Neural progenitor cell (in vitro differentiated cells): ENCODE data around the gene SHFL. TPM values are rescaled to one million over a fixed set of nuclear protein-coding genes. Genes with fewer than 3 reads are reported as not detected.

Experiments
- DNase-seq: peaks from one replicate; pipeline ENCODE4 v3.0.0-alpha.2; 2016; ENCODE audit warnings: low spot score
- H2AFZ ChIP-seq: fragments of 200-600 bp; sonication (generic); replicated peaks from 2 replicates; pipeline ENCODE4 v1.6.1; 2016; ENCODE audit warnings: antibody characterized with exemption
- H3F3A ChIP-seq: fragments of 200-600 bp; sonication (generic); 2 replicates; pipeline ENCODE4 v1.6.1; 2016; ENCODE audit warnings: antibody characterized with exemption, low read depth
- H3K27ac ChIP-seq: fragments of 200-600 bp; sonication (generic); 2 replicates; pipeline ENCODE4 v1.5.1; 2016; ENCODE audit warnings: mild to moderate bottlenecking
- H3K27me3 ChIP-seq: fragments of 200-600 bp; sonication (generic); 2 replicates; pipeline ENCODE4 v1.6.1; 2016; ENCODE audit warnings: mild to moderate bottlenecking, moderate library complexity
- H3K36me3 ChIP-seq: fragments of 200-600 bp; sonication (generic); 2 replicates; pipeline ENCODE4 v1.5.1; 2016
- H3K4me1 ChIP-seq: fragments of 200-600 bp; sonication (generic); 2 replicates; pipeline ENCODE4 v1.6.1; 2016; ENCODE audit warnings: mixed run types
- H3K4me2 ChIP-seq: fragments of 200-600 bp; sonication (generic); 2 replicates; pipeline ENCODE4 v1.6.1; 2016
- H3K4me3 ChIP-seq: fragments of 200-600 bp; sonication (generic); 2 replicates; pipeline ENCODE4 v1.5.1; 2016
- H3K79me2 ChIP-seq: fragments of 200-600 bp; sonication (generic); 2 replicates; pipeline ENCODE4 v1.6.1; 2016; ENCODE audit warnings: low read depth
- H3K9ac ChIP-seq: fragments of 200-600 bp; sonication (generic); 2 replicates; pipeline ENCODE4 v1.6.1; 2016
- H3K9me3 ChIP-seq: fragments of 200-600 bp; sonication (generic); 2 replicates; pipeline ENCODE4 v1.5.1; 2016; ENCODE audit warnings: low read depth
- H4K20me1 ChIP-seq: fragments of 200-600 bp; sonication (generic); 2 replicates; pipeline ENCODE4 v1.6.1; 2016; ENCODE audit warnings: low read depth
- H3K27ac Mint-ChIP-seq: 3 replicates; pipeline ENCODE4 v1.8.0; 2021; ENCODE audit warnings: mixed read lengths
- H3K27me3 Mint-ChIP-seq: 2 replicates; pipeline ENCODE4 v1.8.0; 2022; ENCODE audit warnings: low read depth, mild to moderate bottlenecking, inconsistent platforms, moderate library complexity, mixed read lengths; ENCODE audit not compliant: insufficient read depth
- H3K36me3 Mint-ChIP-seq: 3 replicates; pipeline ENCODE4 v1.8.0; 2021; ENCODE audit warnings: mixed read lengths
- H3K4me1 Mint-ChIP-seq: 3 replicates; pipeline ENCODE4 v1.8.0; 2021; ENCODE audit warnings: mixed read lengths
- H3K4me3 Mint-ChIP-seq: 3 replicates; pipeline ENCODE4 v1.8.0; 2021; ENCODE audit warnings: mild to moderate bottlenecking, moderate library complexity, mixed read lengths
- H3K9me3 Mint-ChIP-seq: 3 replicates; pipeline ENCODE4 v1.8.0; 2020; ENCODE audit warnings: mixed read lengths
- EZH2 ChIP-seq: fragments of 200-600 bp; sonication (generic); IDR thresholded peaks from 2 replicates; pipeline ENCODE4 v1.6.1; 2017; ENCODE audit warnings: antibody characterized with exemption, mild to moderate bottlenecking, moderate library complexity
- EZH2phosphoT487 ChIP-seq: fragments of 200-600 bp; sonication (generic); IDR thresholded peaks from 2 replicates; pipeline ENCODE4 v1.6.1; 2017; ENCODE audit warnings: antibody characterized with exemption
- total RNA-seq: library from RNA; depleted of rRNA; stranded (reverse); fragments of >200 nt; gene quantifications from 2 replicates; pipeline ENCODE4 v1.2.3, GENCODE V29; 2015; ENCODE audit warnings: low replicate concordance
- TF ChIP-seq, protein P1 (sequence below): fragments of 200-600 bp; sonication (generic); IDR thresholded peaks from 2 replicates; pipeline ENCODE4 v1.5.1; 2017; ENCODE audit warnings: antibody characterized with exemption, mild to moderate bottlenecking

SHFL gene
- total RNA-seq, 1 donor from 2014 or later = 0.15 TPM

DNA sequence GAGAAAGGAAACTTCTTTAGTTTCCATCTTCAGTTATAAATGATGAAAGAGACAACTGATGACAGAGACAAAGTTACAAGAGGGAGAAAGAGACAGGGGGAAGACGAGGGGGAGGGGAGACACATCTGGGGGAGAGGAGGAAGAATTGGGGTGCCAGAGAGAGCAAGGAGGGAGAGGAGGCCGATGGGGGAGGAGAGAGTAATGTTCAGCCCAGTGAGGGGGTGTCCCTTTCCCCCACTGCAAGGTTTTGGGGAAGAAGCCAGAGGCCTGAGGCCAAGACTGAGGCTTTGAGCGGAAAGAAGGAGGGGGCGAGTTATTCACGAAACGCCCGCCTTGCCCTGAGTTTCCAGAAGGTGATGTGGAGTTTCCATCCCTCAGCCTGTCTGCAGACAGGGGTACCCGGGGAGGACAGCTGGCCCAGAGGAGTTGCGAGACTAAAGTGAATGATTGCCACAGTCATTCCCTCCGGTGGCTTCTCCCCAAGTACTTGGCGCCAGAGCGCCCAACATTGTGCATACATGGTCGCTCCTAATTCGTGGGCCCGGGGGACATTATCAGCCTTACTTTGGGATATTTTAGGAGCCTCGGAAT lies 19.5 kb downstream of the SHFL start:
- H3K9me3 Mint-ChIP-seq = no peaks in the 10 kb centered on the region
- H4K20me1 ChIP-seq = no peaks in the 10 kb centered on the region
- H3K9me3 ChIP-seq = no peaks in the 10 kb centered on the region
- no peak for TF ChIP-seq EZH2
- TF ChIP-seq, protein P1, sequence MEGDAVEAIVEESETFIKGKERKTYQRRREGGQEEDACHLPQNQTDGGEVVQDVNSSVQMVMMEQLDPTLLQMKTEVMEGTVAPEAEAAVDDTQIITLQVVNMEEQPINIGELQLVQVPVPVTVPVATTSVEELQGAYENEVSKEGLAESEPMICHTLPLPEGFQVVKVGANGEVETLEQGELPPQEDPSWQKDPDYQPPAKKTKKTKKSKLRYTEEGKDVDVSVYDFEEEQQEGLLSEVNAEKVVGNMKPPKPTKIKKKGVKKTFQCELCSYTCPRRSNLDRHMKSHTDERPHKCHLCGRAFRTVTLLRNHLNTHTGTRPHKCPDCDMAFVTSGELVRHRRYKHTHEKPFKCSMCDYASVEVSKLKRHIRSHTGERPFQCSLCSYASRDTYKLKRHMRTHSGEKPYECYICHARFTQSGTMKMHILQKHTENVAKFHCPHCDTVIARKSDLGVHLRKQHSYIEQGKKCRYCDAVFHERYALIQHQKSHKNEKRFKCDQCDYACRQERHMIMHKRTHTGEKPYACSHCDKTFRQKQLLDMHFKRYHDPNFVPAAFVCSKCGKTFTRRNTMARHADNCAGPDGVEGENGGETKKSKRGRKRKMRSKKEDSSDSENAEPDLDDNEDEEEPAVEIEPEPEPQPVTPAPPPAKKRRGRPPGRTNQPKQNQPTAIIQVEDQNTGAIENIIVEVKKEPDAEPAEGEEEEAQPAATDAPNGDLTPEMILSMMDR = no peak
- TF ChIP-seq EZH2phosphoT487 = no peak
- H3K27me3 ChIP-seq = no peaks in the 10 kb centered on the region
- no peaks in the 10 kb centered on the region for H3K36me3 ChIP-seq
- H3K27ac ChIP-seq = no peak overlapping the region
- DNase-seq = no peak
- H3K27ac Mint-ChIP-seq = peak overlapping the region; percentile 91
- H2AFZ ChIP-seq = peak overlapping the region; percentile 70
- H3K4me2 ChIP-seq = no peak overlapping the region
- H3K4me1 Mint-ChIP-seq = peaks cover 29% of the 10 kb centered on the region
- peaks cover 7% of the 10 kb centered on the region for H3K4me1 ChIP-seq
- H3K4me3 ChIP-seq = peak overlapping the region; percentile 90
- H3K36me3 Mint-ChIP-seq = peaks cover 14% of the 10 kb centered on the region
- H3K4me3 Mint-ChIP-seq = peak overlapping the region; percentile 88
- no peak overlapping the region for H3K9ac ChIP-seq
- H3K79me2 ChIP-seq = peaks cover 25% of the 10 kb centered on the region
- peaks cover 8% of the 10 kb centered on the region for H3F3A ChIP-seq
- peaks cover 4% of the 10 kb centered on the region for H3K27me3 Mint-ChIP-seq

GRCh38 chr19:10106100-10106936 lies 20.2 kb downstream of the SHFL start, which contains the start of gene PPAN:
PPAN (plus strand) TSS chr19:10106362; CDS start chr19:10106395, 33 bp downstream.
- peaks cover 16% of the 10 kb centered on the region for H3K36me3 Mint-ChIP-seq
- no peak for TF ChIP-seq EZH2phosphoT487
- TF ChIP-seq, protein P1 = no peak
- TF ChIP-seq EZH2 = no peak
- peaks cover 25% of the 10 kb centered on the region for H3K79me2 ChIP-seq
- peak; percentile 100 for DNase-seq
- no peaks in the 10 kb centered on the region for H3K36me3 ChIP-seq
- peaks cover 29% of the 10 kb centered on the region for H3K4me1 Mint-ChIP-seq
- H3K27ac Mint-ChIP-seq = peak within 1 kb of the TSS; percentile 91
- H3K9me3 ChIP-seq = no peaks in the 10 kb centered on the region
- peak within 1 kb of the TSS; percentile 90 for H3K4me3 ChIP-seq
- no peaks in the 10 kb centered on the region for H3K27me3 ChIP-seq
- no peaks in the 10 kb centered on the region for H4K20me1 ChIP-seq
- H3K9ac ChIP-seq = peak within 1 kb of the TSS; percentile 87
- no peaks in the 10 kb centered on the region for H3K9me3 Mint-ChIP-seq
- H3K4me3 Mint-ChIP-seq = peak within 1 kb of the TSS; percentile 88
- peak within 1 kb of the TSS; percentile 70 for H2AFZ ChIP-seq
- peaks cover 4% of the 10 kb centered on the region for H3K27me3 Mint-ChIP-seq
- peak within 1 kb of the TSS; percentile 9 for H3K27ac ChIP-seq
- peaks cover 7% of the 10 kb centered on the region for H3K4me1 ChIP-seq
- H3F3A ChIP-seq = peaks cover 8% of the 10 kb centered on the region
- peak within 1 kb of the TSS; percentile 98 for H3K4me2 ChIP-seq

DNA sequence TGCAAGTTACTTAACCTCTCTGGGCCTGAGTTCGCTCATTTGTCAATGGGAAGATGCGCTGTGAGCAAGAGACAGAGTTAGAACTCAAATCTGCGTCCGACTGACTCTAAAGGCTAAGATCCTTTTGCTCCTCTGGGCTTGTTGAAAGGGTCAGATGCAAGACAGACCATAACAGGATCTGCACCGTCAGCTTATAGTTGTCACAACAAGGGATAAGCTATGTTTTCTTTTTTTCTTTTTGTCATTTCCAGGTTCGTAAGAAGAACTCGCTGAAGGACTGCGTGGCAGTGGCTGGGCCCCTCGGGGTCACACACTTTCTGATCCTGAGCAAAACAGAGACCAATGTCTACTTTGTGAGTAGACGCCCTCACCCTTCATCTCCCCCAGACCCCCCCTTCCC lies 21.1 kb downstream of the SHFL start:
- no peaks in the 10 kb centered on the region for H3K27me3 ChIP-seq
- H3K4me1 ChIP-seq = peaks cover 7% of the 10 kb centered on the region
- peaks cover 2% of the 10 kb centered on the region for H3K27me3 Mint-ChIP-seq
- H3K9me3 ChIP-seq = no peaks in the 10 kb centered on the region
- H3K4me3 Mint-ChIP-seq = peak overlapping the region; percentile 88
- peak overlapping the region; percentile 86 for H3K27ac Mint-ChIP-seq
- peak overlapping the region; percentile 90 for H3K4me3 ChIP-seq
- no peaks in the 10 kb centered on the region for H3K9me3 Mint-ChIP-seq
- TF ChIP-seq EZH2phosphoT487 = no peak
- TF ChIP-seq EZH2 = no peak
- TF ChIP-seq, protein P1 = no peak
- H2AFZ ChIP-seq = no peak overlapping the region
- no peak for DNase-seq
- peaks cover 16% of the 10 kb centered on the region for H3F3A ChIP-seq
- peaks cover 26% of the 10 kb centered on the region for H3K4me1 Mint-ChIP-seq
- no peaks in the 10 kb centered on the region for H3K36me3 ChIP-seq
- peak overlapping the region; percentile 98 for H3K4me2 ChIP-seq
- peaks cover 2% of the 10 kb centered on the region for H4K20me1 ChIP-seq
- H3K27ac ChIP-seq = no peak overlapping the region
- peaks cover 16% of the 10 kb centered on the region for H3K36me3 Mint-ChIP-seq
- H3K79me2 ChIP-seq = peaks cover 25% of the 10 kb centered on the region
- H3K9ac ChIP-seq = peak overlapping the region; percentile 87
